HG03175 (cell line): ENCODE results near the gene GSDME.

Source experiments
- ATAC-seq: cut with Tn5 transposase; IDR thresholded peaks from one replicate; pipeline ENCODE4 v1.9.1; 2021; ENCODE audit warnings: mild to moderate bottlenecking, moderate library complexity; ENCODE audit not compliant: unreplicated experiment

GSDME gene

GRCh38 chr7:24707988-24708615 lies 49.2 kb downstream of the GSDME start:
- ATAC-seq = no peak

- no peak for ATAC-seq
Observed at GRCh38 chr7:24706211-24707170, 50.8 kb downstream of the GSDME start.

DNA sequence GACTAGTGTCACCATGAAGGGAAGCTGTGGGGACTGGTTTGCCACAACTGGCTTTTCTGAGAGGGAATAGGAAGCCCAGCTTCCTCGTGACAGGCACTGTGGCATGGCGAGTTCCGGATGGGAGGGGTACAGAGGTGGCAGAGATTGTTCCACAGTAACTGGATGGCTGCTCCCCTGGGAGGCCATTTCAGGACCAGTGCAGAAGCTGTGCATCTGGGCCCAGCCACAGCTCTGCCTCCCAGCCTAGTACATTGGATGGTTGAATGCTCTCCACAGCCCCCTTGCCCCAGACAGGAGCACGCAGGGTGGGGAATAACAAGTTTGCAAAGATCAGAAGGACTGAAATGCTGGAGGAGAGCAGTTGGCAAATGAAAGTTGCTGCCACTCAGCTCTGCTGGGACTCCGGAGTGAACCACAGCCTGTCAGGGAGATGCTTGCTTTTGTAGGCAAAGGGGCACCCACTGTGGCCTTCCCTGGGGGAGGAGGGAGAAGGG lies 51.8 kb downstream of the GSDME start:
- ATAC-seq = no peak

- no peak for ATAC-seq
Observed at GRCh38 chr7:24704311-24704710, 53.0 kb downstream of the GSDME start.

- ATAC-seq = no peak
Observed at GRCh38 chr7:24703296-24703695, 54.0 kb downstream of the GSDME start.

DNA sequence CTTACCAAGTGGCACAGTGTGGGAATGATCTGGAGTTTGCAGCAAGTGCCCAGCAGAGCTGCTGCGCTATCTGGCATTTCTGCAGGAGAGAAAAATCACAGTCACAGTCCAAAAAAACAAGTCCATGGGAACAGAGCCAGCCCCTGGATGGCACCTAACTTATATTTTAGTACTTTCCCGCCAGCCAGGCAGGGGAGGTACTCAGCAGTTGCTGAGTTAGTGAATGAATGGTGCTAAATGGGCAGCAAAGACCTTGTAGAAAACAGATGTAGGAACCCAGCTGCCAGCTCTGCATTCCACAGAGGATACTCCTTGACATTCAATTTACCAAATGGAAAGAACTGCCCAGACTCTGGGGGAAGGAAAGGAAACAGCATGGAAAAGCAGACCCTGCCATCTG lies 54.5 kb downstream of the GSDME start:
- no peak for ATAC-seq

DNA sequence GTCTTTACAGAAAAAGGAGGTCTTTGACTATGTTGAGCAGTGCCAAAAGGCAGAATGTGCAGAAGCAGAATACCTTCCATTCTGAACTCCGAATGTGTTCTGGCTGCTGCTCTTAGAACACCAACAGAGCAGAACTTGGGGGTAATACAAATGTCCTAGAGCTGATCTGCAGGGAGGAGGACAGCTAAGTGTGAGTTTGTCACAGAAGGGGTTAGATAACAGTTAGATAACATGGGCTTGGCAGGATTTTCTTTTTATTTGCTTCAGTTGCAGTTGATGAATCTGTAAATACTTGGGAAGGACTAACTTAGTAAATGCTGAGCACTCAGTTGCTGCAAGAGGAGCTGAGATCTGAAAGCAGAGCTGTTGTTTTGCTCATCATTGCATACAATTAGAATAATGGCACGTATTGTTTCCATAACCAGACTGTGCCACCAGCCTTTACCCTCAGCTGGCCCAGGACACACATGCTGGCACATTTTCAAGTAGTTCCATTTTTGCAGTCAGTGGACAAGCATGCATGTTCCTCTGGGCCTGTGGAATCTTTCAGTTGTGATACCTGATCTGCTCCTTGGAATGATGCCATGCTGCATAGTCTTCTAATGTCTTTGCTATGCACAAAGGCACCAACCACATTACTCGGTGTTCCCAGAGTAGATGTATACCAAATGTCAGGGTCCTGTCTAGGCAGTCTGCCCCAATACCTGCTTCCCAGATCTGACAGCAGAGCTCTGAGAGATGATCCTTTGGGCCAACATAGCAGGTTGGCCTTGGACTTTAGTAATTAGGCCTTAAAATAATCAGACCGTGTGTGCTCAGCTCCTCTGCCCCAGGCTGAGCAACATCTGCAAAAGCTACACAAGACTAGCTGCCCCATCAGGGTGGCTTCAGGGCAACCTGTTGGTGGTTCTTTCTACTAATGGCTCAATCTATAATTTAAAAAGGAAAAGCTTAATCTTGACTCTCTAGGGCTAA lies 55.7 kb downstream of the GSDME start:
- ATAC-seq = no peak

- no peak for ATAC-seq
Observed at GRCh38 chr7:24700521-24701260, 56.6 kb downstream of the GSDME start.

GRCh38 chr7:24698531-24699266 lies 58.6 kb downstream of the GSDME start:
- ATAC-seq = no peak

GRCh38 chr7:24697416-24697815 lies 59.8 kb downstream of the GSDME start:
- no peak for ATAC-seq

GRCh38 chr7:24692592-24692991 lies 64.7 kb downstream of the GSDME start:
- no peak for ATAC-seq

- ATAC-seq = no peak
Observed at GRCh38 chr7:24690251-24690650, 67.0 kb downstream of the GSDME start.

- ATAC-seq = no peak
Observed at GRCh38 chr7:24685708-24686107, 71.6 kb downstream of the GSDME start.

DNA sequence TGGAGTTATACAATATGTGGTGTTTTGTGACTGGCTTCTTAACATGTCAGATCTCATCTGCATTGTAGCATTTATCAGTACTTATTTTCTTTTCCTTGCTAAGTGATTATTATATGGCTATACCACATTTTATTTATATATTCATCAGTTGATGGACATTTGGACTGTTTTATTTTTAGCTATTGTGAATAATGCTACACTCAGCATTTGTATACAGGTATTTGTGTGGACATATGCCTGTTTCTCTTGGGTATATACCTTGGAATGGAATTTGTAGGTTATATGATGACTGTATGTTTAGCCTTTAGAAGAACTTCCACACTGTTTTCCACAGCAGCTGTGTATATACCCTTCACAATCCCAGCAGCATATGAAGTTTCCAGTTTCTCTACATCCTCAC lies 86.5 kb downstream of the GSDME start:
- no peak for ATAC-seq

GRCh38 chr7:24669971-24670591 lies 87.2 kb downstream of the GSDME start:
- ATAC-seq = no peak

DNA sequence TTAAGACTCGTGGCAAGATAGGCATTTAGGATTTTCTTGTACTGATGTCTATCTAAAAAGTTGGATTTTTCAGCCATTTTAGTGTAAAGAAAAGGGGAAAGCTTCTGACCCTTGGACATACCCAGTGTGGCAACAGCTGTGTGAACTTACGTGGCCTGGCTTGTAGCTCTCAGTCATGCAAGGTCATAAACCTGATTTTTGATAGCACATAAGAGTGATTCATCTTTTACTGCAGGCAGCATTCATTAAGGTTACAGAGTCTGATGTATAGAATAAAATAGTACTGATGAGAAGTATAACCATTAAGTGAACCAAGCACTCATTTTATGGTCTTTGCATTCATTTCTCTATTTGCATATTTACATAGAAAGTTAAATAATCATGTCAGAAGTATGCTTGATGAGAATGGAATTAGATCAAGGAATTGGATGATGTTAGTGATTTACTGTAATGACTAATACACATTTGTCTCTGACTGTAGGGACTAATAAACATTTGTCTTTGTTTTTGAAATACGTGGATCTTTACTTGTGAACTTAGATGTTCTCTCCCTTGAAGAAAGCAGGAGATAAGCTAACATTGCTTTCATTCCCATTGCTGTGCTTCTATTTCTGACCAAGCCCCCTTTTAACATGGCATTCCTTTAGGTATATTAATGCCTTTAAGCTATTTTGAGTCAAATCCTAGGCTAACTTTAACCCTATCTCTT lies 88.2 kb downstream of the GSDME start:
- ATAC-seq = no peak

GRCh38 chr7:24665564-24666294 lies 91.5 kb downstream of the GSDME start:
- no peak for ATAC-seq

- no peak for ATAC-seq
Observed at GRCh38 chr7:24660546-24660945, 96.7 kb downstream of the GSDME start.
